Ishikawa (cell line): ENCODE results near the gene HEXIM2.

ENCODE experiments used
- CEBPB ChIP-seq: IDR thresholded peaks from 2 replicates; pipeline ENCODE4 v1.6.1; 2012
- CREB1 ChIP-seq: IDR thresholded peaks from 2 replicates; pipeline ENCODE4 v1.6.1; 2012; ENCODE audit warnings: low read depth
- EGR1 ChIP-seq: IDR thresholded peaks from 2 replicates; pipeline ENCODE4 v1.6.1; 2012
- EP300 ChIP-seq: IDR thresholded peaks from 2 replicates; pipeline ENCODE4 v1.6.1; 2012; ENCODE audit warnings: borderline replicate concordance
- FOXM1 ChIP-seq: IDR thresholded peaks from 2 replicates; pipeline ENCODE4 v1.6.1; 2012; ENCODE audit warnings: low read depth, borderline replicate concordance
- MAX ChIP-seq: IDR thresholded peaks from 2 replicates; pipeline ENCODE4 v1.6.1; 2012
- NFIC ChIP-seq: IDR thresholded peaks from 2 replicates; pipeline ENCODE4 v1.6.1; 2012
- RAD21 ChIP-seq: IDR thresholded peaks from 2 replicates; pipeline ENCODE4 v1.6.1; 2012; ENCODE audit warnings: low read depth
- REST ChIP-seq: IDR thresholded peaks from 2 replicates; pipeline ENCODE4 v1.6.1; 2012; ENCODE audit warnings: low read depth, mild to moderate bottlenecking
- TAF1 ChIP-seq: IDR thresholded peaks from 2 replicates; pipeline ENCODE4 v1.6.1; 2012; ENCODE audit warnings: low read depth, mild to moderate bottlenecking
- TCF12 ChIP-seq: IDR thresholded peaks from 2 replicates; pipeline ENCODE4 v1.6.1; 2012; ENCODE audit warnings: low read depth
- TEAD4 ChIP-seq: IDR thresholded peaks from 2 replicates; pipeline ENCODE4 v1.6.1; 2012
- YY1 ChIP-seq: IDR thresholded peaks from 2 replicates; pipeline ENCODE4 v1.6.1; 2012; ENCODE audit warnings: low read depth
- ZBTB7A ChIP-seq: IDR thresholded peaks from 2 replicates; pipeline ENCODE4 v1.6.1; 2012; ENCODE audit warnings: low read depth
- TF ChIP-seq, protein P1 (sequence below): IDR thresholded peaks from 2 replicates; pipeline ENCODE4 v1.6.1; 2012

Gene HEXIM2

DNA sequence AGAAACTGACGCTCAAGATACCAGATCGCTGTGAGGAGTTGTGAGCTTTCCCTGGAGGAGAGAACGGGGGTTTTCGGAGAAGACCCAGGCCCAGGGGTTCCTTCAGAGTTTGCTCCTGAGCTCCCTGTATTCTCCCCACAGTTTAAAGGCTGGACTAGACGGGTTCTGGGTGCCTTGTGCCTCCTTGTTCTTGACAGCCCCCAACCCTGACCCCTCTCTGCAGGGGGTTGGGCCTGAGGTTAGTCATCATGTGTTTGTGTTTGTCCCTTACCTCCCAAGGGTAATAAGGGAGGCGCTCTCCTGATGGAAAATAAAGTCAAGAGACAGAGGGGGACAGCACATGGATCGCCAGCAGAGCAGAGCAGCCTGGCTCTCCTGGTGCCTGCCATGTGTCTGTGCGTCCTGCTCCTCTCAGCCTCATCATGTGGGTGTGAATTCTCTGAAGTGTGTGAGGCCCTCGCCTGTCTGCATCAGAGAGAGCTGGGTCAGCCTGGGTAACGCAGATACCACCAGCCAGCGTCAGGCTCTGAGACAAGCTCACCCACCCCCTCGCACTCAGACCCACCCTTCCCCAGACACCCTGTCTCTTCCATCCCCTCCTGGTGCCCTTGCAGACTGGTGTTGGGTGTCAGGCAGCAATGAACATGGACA lies 8.7 kb downstream of the HEXIM2 start:
- TF ChIP-seq CEBPB = no peak

DNA sequence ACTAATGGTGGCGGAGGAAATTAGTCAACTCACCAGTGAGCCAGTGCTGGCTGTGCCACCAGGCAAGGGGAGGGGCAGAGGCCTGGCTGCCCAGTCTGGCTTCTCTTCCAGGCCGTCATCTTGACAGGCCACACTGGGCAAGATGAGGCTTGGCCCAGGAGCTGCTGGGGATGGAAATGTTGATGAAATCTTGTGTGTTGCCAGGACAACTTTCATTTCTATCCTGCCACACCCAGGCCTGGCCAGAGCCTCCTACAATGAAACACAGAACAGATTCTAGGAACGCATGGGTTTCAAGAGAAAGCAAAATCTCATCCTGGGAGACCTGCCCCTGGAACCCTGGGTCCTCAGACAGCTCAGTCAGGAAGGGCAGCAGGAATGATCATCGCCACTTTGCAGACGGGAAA lies 9.3 kb downstream of the HEXIM2 start:
- peak; percentile 16; the same call in 1 of the 2 replicates for TF ChIP-seq TAF1
- TF ChIP-seq, protein P1, sequence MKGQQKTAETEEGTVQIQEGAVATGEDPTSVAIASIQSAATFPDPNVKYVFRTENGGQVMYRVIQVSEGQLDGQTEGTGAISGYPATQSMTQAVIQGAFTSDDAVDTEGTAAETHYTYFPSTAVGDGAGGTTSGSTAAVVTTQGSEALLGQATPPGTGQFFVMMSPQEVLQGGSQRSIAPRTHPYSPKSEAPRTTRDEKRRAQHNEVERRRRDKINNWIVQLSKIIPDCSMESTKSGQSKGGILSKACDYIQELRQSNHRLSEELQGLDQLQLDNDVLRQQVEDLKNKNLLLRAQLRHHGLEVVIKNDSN = no peak
- 0 out of 2 replicates have a peak, but pooled peaks have one; percentile 21 for TF ChIP-seq YY1
- TF ChIP-seq REST = no peak

DNA sequence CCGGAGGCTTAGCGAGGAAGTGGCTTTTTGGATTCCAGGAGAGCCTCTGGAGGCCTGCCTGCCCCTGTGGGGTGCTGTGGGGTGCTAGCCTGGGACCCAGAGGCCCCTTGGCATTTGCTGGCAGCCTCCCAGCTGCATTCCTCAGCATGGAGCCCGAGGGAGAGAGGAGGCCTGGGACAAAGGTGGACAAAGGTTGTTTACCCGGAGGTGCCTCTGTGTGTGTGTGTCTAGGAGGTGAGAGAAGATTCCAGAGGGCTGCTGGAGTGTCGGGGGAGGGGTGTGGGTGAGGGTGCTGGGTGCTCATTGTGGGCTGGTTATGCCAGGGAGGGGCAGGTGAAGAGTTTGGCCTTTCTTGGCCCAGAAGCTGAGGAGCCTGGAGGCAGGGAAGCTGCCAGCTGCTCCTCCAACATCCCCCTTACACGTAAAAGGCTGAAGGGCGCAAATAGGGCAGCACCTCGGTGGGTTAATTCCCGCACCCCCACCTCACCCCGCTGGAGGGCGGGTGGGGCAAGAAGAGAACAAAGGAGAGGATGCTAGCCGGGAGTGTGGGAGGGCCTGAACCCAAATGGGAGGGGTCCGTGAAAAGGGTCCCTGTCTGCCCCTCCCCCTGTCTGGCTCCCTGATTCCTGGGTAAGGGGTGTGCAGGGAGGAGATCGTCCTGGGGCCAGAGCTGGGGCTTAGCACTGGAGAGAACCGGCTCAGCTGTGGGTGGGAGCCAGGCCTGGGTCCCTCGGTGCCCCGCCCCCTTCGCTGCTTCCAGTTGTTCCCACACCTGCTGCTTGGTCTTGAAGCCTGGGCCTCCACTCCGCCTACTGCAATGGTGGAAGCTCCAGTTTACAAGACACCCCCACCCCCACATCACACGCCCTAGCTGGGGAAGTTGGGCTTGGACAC lies 9.9 kb downstream of the HEXIM2 start:
- peak; percentile 84 for TF ChIP-seq TEAD4
- TF ChIP-seq RAD21 = no peak
- TF ChIP-seq CREB1 = no peak
- TF ChIP-seq YY1 = 0 out of 2 replicates have a peak, but pooled peaks have one; percentile 7
- TF ChIP-seq REST = no peak
- TF ChIP-seq CEBPB = no peak
- peak; percentile 59; the same call in 1 of the 2 replicates for TF ChIP-seq EP300
- TF ChIP-seq TAF1 = no peak
- TF ChIP-seq ZBTB7A = peak; percentile 79
- TF ChIP-seq EGR1 = no peak
- TF ChIP-seq NFIC = peak; percentile 77
- peak; percentile 27 for TF ChIP-seq MAX
- TF ChIP-seq, protein P1 = no peak
- TF ChIP-seq FOXM1 = 0 out of 2 replicates have a peak, but pooled peaks have one; percentile 13
- peak; percentile 25; the same call in 1 of the 2 replicates for TF ChIP-seq TCF12

- no peak for TF ChIP-seq RAD21
- no peak for TF ChIP-seq ZBTB7A
- no peak for TF ChIP-seq EGR1
- TF ChIP-seq MAX = no peak
- TF ChIP-seq, protein P1 = no peak
- no peak for TF ChIP-seq TEAD4
- TF ChIP-seq EP300 = no peak
- no peak for TF ChIP-seq YY1
- TF ChIP-seq TAF1 = no peak
- TF ChIP-seq NFIC = no peak
- no peak for TF ChIP-seq TCF12
- no peak for TF ChIP-seq FOXM1
- TF ChIP-seq REST = no peak
- no peak for TF ChIP-seq CREB1
- no peak for TF ChIP-seq CEBPB
Measured at GRCh38 chr17:45172232-45172540, 10.5 kb downstream of the HEXIM2 start.
